DMS153 treated with DMSO at 0.1 percent for 48 hours (cell line): Measurements from ENCODE around the gene PPP1R13B.
"Not testable (repeated sequence)": the region's sequence is repeated elsewhere in the genome, so short reads cannot be mapped to it uniquely, and the experiment has no call there.

Experiments used
- DNase-seq: peaks from one replicate; lab custom pipeline; 2025; ENCODE audit not compliant: unreplicated experiment; lab: John Stamatoyannopoulos, UW

The PPP1R13B gene

DNA sequence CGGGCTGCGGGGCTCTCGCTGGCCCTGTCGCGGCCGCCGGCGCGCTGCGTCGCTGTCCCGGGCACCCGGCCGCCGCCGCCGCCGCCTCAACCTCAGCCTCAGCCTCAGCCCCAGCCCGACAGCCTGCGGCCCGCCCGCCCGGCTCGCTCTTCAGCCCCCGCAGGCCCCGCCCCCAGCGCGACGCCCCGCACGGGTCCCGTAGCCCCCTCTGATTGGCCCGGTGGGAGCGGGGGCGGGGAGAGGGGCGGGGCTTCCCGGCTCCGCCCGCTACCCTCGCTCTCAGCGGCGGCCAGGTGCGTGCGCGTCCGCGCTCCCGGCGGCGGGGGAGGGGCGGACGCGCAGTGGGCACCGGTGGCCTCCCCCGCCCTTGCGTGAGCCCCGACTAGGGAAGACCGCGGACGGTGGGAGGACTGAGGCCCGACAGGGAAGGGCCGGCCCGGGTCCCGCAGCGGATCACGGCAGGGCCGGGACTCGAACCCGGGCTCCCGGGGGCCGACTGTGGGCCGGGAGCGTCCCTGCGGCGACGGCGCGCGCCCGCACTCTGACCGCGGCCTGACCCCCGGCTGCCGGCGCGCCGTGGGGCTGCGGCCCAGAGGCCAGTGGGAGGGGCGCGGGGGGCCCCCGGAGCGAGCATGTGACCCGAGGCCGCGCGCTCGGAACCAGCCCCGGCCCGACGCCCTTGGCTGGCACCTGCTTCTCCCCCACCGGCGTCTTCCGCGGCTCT is at the start of gene PPP1R13B:
Gene PPP1R13B, minus strand, starts transcription at position 125 of the 724 bp plus-strand sequence. CDS start 268 bp downstream, outside the sequence.
- DNase-seq, result no peak

DNA sequence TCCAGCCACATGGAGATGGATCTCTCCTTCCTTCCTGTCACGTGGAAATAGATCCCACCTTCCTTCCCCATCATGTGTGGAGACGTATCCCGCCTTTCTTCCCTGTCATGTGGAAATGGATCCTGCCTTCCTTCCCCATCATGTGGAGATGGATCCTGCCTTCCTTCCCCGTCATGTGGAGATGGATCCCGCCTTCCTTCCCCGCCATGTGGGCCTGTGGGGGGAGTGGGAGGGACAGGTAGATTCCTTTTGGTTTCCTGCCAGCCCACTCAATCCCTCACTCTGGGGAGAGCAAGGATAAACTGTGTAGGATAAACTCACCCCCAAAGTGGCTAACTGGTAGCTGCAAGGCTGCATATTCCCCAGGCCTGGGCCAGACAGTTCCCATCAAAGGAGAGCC is 49.2 kb upstream of the PPP1R13B start:
- DNase-seq, result no peak

GRCh38 chr14:103894723-103895059 is 47.3 kb upstream of the PPP1R13B start:
- no peak for DNase-seq

- DNase-seq, result no peak
These were observed 46.8 kb upstream of the PPP1R13B start for GRCh38 chr14:103894034-103894722.

DNA sequence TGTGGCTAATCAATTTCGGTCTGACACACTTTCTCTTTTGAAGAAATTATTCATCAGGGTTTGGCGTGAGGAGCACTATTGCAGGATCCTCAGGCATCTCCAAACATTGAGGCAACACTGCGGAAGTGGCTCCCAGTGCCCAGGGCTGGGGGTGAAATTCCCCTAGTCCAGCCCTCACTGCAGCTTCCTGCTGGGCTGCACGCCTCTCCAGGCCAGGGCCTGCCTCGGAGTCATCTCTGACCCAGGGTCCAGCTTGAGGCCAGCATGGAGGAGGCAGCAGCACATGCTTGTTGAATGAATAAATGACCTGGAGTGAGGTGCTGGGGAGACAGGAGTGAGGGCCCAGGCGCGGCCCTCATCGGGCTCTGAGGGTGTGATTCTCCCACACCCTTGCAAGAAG is 44.9 kb upstream of the PPP1R13B start:
- DNase-seq, result no peak

DNA sequence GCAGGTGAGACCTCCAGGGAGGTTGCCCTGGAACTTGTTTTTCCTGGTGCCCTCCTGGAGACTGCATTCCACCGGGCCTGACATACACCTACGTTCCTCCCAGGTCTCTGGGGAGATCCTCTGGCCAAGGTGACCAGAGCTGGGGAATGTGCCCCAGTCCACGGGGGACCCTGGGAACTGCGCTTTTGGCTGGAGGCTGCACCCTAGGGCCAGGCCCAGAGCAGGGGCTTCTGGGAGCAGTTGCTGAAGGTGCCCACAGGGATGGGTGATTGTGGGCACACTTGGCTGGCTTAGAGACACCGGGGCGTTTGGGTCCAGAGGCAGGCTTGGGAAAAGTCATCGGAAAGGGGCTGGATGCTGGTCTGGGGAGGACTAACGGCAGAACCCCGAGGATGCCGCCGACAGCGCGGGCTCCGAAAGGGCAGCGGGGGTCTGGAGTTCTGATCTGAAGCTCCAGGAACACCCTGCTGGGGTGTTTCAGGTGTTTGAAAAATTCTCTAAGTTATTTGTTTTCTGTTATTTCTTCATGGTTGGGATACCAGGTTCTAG is 44.4 kb upstream of the PPP1R13B start:
- no peak for DNase-seq

- DNase-seq, result no peak
These were observed 43.7 kb upstream of the PPP1R13B start for GRCh38 chr14:103890821-103891666.

GRCh38 chr14:103890052-103890371 is 42.6 kb upstream of the PPP1R13B start:
- DNase-seq, result no peak

- no peak for DNase-seq
These were observed 42.1 kb upstream of the PPP1R13B start for GRCh38 chr14:103889313-103890051.

DNA sequence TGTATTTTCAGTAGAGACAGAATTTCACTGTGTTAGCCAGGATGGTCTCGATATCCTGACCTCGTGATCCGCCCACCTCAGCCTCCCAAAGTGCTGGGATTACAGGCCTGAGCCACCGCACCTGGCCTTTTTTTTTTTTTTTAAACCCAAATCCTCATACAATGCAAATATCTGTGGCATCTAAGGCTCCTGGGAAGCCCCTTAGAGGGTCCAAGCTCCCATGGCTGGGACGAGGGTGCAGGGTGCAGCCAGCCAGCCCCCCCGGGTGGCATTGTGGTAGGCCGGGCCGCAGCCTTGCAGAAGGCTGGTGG is 41.6 kb upstream of the PPP1R13B start:
- DNase-seq, result not testable (repeated sequence)

- DNase-seq, result no peak
These were observed 40.3 kb upstream of the PPP1R13B start for GRCh38 chr14:103887557-103888115.

GRCh38 chr14:103887170-103887501 is 39.8 kb upstream of the PPP1R13B start:
- DNase-seq, result no peak

GRCh38 chr14:103886304-103887169 is 39.2 kb upstream of the PPP1R13B start:
- DNase-seq, result no peak

GRCh38 chr14:103885509-103885932 is 38.1 kb upstream of the PPP1R13B start:
- no peak for DNase-seq

DNA sequence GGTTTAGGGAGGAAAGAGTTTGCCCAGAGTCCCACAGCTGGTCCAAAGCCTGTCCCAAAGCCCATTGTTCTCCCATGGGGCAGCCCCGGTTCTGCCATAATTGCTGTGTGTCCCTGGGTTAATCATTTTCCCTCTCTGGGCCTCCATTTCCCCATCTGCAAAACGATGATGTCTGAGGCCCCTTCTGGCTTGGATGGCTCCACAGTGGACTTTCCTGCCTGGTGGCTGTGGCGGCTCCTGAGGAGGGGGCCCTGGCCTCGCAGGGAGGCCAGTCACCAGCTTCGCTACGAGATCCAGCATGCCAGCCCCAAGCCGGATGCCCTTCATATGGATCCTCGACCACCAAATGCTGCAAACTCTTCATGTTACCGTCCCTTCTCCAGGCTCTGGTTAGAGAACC is 37.5 kb upstream of the PPP1R13B start:
- no peak for DNase-seq

DNA sequence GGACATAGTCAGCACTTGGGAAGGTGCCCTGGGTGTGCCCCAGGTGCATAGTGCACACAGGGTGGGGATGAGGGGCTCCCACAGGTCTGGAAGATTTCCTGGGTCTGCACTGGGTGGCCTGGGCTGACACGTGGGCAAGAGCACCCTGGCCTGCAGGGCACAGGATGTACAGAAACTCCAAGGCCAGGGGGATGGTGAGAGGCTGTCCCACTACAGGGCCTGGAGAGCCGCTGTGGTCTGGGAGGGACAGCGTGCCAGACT is 35.8 kb upstream of the PPP1R13B start:
- no peak for DNase-seq

GRCh38 chr14:103882503-103883262 is 35.3 kb upstream of the PPP1R13B start:
- no peak for DNase-seq

DNA sequence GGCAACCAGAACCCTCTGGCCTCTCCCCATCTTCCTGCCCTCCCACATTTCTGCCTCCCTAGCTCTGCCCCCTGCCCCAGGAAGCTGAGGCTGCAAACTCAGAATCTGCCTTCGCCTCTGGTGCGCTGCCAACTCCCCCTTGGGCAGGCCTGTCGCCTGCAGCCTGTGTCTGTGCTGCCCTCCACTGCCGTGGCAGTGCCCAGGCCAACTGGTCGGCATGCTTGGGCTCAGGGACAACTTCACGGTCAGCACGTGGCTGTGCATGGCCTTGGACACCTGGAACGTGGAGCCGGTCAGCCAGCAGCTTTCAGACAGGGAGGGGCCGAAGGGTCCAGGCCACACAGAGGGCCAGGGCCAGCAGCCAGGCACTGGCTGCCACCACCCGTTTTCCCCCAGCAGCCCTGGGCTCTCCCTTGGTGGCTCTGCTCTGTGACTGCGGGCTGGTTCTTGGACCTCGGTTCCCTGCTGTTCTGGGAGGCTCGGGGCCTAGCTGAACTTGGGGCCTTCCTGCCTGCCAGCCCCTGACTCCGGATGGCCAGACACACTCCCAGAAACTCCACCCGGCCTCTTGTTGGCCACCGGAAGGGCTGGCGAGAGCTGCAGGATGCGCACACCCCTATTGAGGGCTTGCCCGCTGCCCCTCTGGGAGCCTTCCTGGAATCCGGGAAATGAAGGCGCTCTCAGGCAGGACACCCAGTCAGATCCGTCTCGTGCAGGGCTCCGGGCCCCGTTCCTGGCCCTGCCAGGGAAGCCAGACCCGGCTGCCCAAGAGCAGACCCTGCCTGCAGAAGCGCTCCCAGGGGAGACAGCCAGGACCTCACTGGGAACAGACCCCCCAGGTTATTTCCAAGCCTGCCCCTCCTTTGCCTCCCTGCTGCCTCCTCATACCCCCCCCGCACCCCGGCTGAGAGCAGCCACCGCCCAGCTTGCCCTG is 34.2 kb upstream of the PPP1R13B start:
- DNase-seq, result no peak
